Endothelial cell of umbilical vein (primary cell): ENCODE results near the gene FAM180B. TPM values are rescaled to one million over a fixed set of nuclear protein-coding genes. Genes with fewer than 3 reads are reported as not detected.

Experiments used
- BruUV-seq: library from RNA; stranded (reverse); fragments of 400-500 nt; replicated peaks from 2 replicates; lab custom pipeline; 2021; lab: Mats Ljungman, UMichigan
- CTCF ChIA-PET: fragments of 300-600, 350-600 bp; sonication (Branson Sonifier 250); formaldehyde crosslinking; loops from one replicate; lab custom pipeline; 2021; ENCODE audit warnings: antibody characterized with exemption, inconsistent platforms; lab: Charles Lee
- POLR2A ChIA-PET: fragments of 300-600, 350-600 bp; sonication (Branson Sonifier 250); formaldehyde crosslinking; loops from one replicate; lab custom pipeline; 2021; ENCODE audit warnings: antibody characterized with exemption, inconsistent platforms; lab: Charles Lee
- DNase-seq: peaks from one replicate; pipeline ENCODE4 v3.0.0-alpha.2; 2011; ENCODE audit warnings: low read depth, low spot score
- FAIRE-seq: peaks from 2 replicates; lab custom pipeline; 2011; peaks lifted over from hg19 to GRCh38; lab: Jason Lieb, UNC
- H2AFZ ChIP-seq: 2 replicates; pipeline ENCODE4 v1.6.0; 2012; ENCODE audit warnings: low read depth, low read length, control low read depth, inconsistent platforms
- H3K27ac ChIP-seq: 2 replicates; pipeline ENCODE4 v1.5.1; 2011; ENCODE audit warnings: low read depth, mild to moderate bottlenecking, control low read depth, low read length, moderate library complexity; ENCODE audit not compliant: insufficient read depth
- H3K27me3 ChIP-seq, 2 experiments: 2 replicates each; pipeline versions ENCODE4 v1.6.0 to v1.6.1; 2011; ENCODE audit warnings: low read length in 2 of 2, mixed read lengths in 1 of 2; ENCODE audit not compliant: control insufficient read depth in 2 of 2, insufficient read depth in 2 of 2
- H3K36me3 ChIP-seq, 2 experiments: 2 replicates in 1 of 2; 3 replicates in 1 of 2; pipeline ENCODE4 v1.5.1; 2011; ENCODE audit warnings: low read length in 2 of 2, mild to moderate bottlenecking in 1 of 2, moderate library complexity in 1 of 2; ENCODE audit not compliant: control insufficient read depth in 2 of 2, insufficient read depth in 2 of 2; ENCODE audit errors: extremely low read depth in 1 of 2
- H3K4me1 ChIP-seq: 3 replicates; pipeline ENCODE4 v1.5.1; 2011; ENCODE audit warnings: mild to moderate bottlenecking, low read length; ENCODE audit not compliant: control insufficient read depth, insufficient read depth; ENCODE audit errors: extremely low read depth
- H3K4me2 ChIP-seq: 2 replicates; pipeline ENCODE4 v1.6.1; 2011; ENCODE audit warnings: low read length, control low read depth, mixed read lengths; ENCODE audit not compliant: insufficient read depth
- H3K4me3 ChIP-seq, 3 experiments: fragments of 200-600 bp in 1 of 3; sonication (generic), shearing (Covaris generic) in 1 of 3; replicated peaks in 1 of 3; 2 replicates each; pipeline ENCODE4 v1.5.1; 2011 to 2016; ENCODE audit warnings: control low read depth in 3 of 3, low read length in 3 of 3, mild to moderate bottlenecking in 2 of 3, inconsistent platforms in 1 of 3, low read depth in 1 of 3, moderate library complexity in 1 of 3; ENCODE audit not compliant: insufficient read depth in 1 of 3
- H3K79me2 ChIP-seq: 2 replicates; pipeline ENCODE4 v1.6.0; 2012; ENCODE audit warnings: low read length, inconsistent platforms; ENCODE audit not compliant: control insufficient read depth, insufficient read depth
- H3K9ac ChIP-seq: replicated peaks from 2 replicates; pipeline ENCODE3; 2011; ENCODE audit warnings: low read length, control low read depth; ENCODE audit not compliant: insufficient read depth; ENCODE audit errors: extremely low read depth
- H3K9me1 ChIP-seq: replicated peaks from 3 replicates; pipeline ENCODE4 v1.6.0; 2011; ENCODE audit warnings: mild to moderate bottlenecking, low read length; ENCODE audit not compliant: control insufficient read depth, insufficient read depth; ENCODE audit errors: extremely low read depth
- H3K9me3 ChIP-seq: replicated peaks from 2 replicates; pipeline ENCODE4 v1.5.1; 2012; ENCODE audit warnings: low read length, inconsistent platforms; ENCODE audit not compliant: control insufficient read depth, insufficient read depth
- H4K20me1 ChIP-seq: replicated peaks from 2 replicates; pipeline ENCODE3; 2011; ENCODE audit warnings: mild to moderate bottlenecking, low read length; ENCODE audit not compliant: control insufficient read depth, insufficient read depth; ENCODE audit errors: extremely low read depth
- EZH2 ChIP-seq: IDR thresholded peaks from 2 replicates; pipeline ENCODE4 v1.6.1; 2012; ENCODE audit warnings: borderline replicate concordance, low read depth, mild to moderate bottlenecking, moderate library complexity, low read length, inconsistent platforms; ENCODE audit not compliant: severe bottlenecking
- FOS ChIP-seq: IDR thresholded peaks from 2 replicates; pipeline ENCODE4 v1.6.1; 2011; ENCODE audit warnings: mild to moderate bottlenecking, low read length, moderate library complexity, borderline replicate concordance; ENCODE audit not compliant: insufficient read depth
- GATA2 ChIP-seq: IDR thresholded peaks from 2 replicates; pipeline ENCODE4 v1.7.0; 2011; ENCODE audit warnings: low read depth, mild to moderate bottlenecking, moderate library complexity, mixed read lengths, low read length; ENCODE audit not compliant: insufficient read length, insufficient read depth
- JUN ChIP-seq: IDR thresholded peaks from 2 replicates; pipeline ENCODE4 v1.6.1; 2011; ENCODE audit warnings: borderline replicate concordance, low read depth; ENCODE audit not compliant: insufficient read length, insufficient read depth
- MYC ChIP-seq: IDR thresholded peaks from one replicate; pipeline ENCODE4 v1.6.1; 2011; ENCODE audit warnings: mild to moderate bottlenecking, low read depth, low read length
- POLR2A ChIP-seq: IDR thresholded peaks from 2 replicates; pipeline ENCODE4 v1.6.1; 2012; ENCODE audit warnings: low read depth, mild to moderate bottlenecking, control low read depth, low read length
- POLR2AphosphoS5 ChIP-seq: IDR thresholded peaks from 2 replicates; pipeline ENCODE4 v1.6.1; 2012; ENCODE audit warnings: low read depth, mild to moderate bottlenecking, control low read depth, low read length, moderate library complexity; ENCODE audit not compliant: insufficient read depth
- dilution Hi-C: fragments of 300-500 bp; cut with MboI; formaldehyde crosslinking; loops from one replicate; pipeline ENCODE4 v1.15.0; 2019; ENCODE audit warnings: low sequenced_read_pairs; ENCODE audit not compliant: extremely low pct_ligation_motif_present
- intact Hi-C: fragments of 100-400 bp; cut with micrococcal nuclease; formaldehyde crosslinking; loops from one replicate; pipeline ENCODE4 v1.10.0; 2022
- polyA plus RNA-seq, 4 experiments: library from polyadenylated mRNA; depleted of rRNA in 3 of 4; stranded (reverse) in 3 of 4; unstranded in 1 of 4; fragments of >200 nt; gene quantifications; 2 replicates each; pipeline versions ENCODE4 v1.2.1 to v1.2.3, GENCODE V29; 2011 to 2012; ENCODE audit warnings: missing spikeins in 1 of 4
- total RNA-seq: library from RNA; stranded (reverse); gene quantifications from 2 replicates; pipeline ENCODE4 v1.2.3, GENCODE V29; 2021
- TF ChIP-seq, protein P1 (sequence below), 2 donors: IDR thresholded peaks; 1 replicate in 1 of 2; 2 replicates in 1 of 2; pipeline ENCODE4 v1.5.1; 2011; ENCODE audit warnings: low read length in 2 of 2, mild to moderate bottlenecking in 2 of 2, moderate library complexity in 2 of 2, control low read depth in 1 of 2, inconsistent platforms in 1 of 2, low read depth in 1 of 2; ENCODE audit not compliant: insufficient read depth in 1 of 2; ENCODE audit errors: extremely low read depth in 1 of 2
- TF ChIP-seq, protein P2 (sequence below): IDR thresholded peaks from 2 replicates; pipeline ENCODE4 v1.6.1; 2011; ENCODE audit not compliant: insufficient read depth, insufficient read length

The FAM180B gene
- total and polyA plus RNA-seq, 2 donors (not counting 3 experiments of a cell fraction or from before 2014, with no cell fraction given), result not detected

GRCh38 chr11:47607380-47607779 lies 20.9 kb downstream of the FAM180B start:
- intact Hi-C loops, result no loop called here
- no peaks in the 10 kb centered on the region for H3K9me3 ChIP-seq
- no peak overlapping the region for H3K9ac ChIP-seq
- ChIA-PET CTCF (interaction anchor here (0.6 to 1.7 kb wide), 2 partner anchors 9 to 21 kb away, joined by 3 to 12 read pairs; no protein-coding TSS in a partner anchor), POLR2A (no interaction called here)
- no peak overlapping the region for H2AFZ ChIP-seq
- no peak overlapping the region for H3K4me2 ChIP-seq
- no peak overlapping the region for H3K4me3 ChIP-seq
- peak; percentile 34 for DNase-seq
- peaks cover 0 to 3% of the 10 kb centered on the region in 2 experiments for H3K27me3 ChIP-seq
- no peaks in the 10 kb centered on the region for H3K9me1 ChIP-seq
- dilution Hi-C loops, result no loop called here
- no peak for TF ChIP-seq POLR2A
- no peak for TF ChIP-seq MYC
- no peak for TF ChIP-seq JUN
- TF ChIP-seq POLR2AphosphoS5, result no peak
- TF ChIP-seq GATA2, result no peak
- no peak for TF ChIP-seq EZH2
- TF ChIP-seq, protein P1, sequence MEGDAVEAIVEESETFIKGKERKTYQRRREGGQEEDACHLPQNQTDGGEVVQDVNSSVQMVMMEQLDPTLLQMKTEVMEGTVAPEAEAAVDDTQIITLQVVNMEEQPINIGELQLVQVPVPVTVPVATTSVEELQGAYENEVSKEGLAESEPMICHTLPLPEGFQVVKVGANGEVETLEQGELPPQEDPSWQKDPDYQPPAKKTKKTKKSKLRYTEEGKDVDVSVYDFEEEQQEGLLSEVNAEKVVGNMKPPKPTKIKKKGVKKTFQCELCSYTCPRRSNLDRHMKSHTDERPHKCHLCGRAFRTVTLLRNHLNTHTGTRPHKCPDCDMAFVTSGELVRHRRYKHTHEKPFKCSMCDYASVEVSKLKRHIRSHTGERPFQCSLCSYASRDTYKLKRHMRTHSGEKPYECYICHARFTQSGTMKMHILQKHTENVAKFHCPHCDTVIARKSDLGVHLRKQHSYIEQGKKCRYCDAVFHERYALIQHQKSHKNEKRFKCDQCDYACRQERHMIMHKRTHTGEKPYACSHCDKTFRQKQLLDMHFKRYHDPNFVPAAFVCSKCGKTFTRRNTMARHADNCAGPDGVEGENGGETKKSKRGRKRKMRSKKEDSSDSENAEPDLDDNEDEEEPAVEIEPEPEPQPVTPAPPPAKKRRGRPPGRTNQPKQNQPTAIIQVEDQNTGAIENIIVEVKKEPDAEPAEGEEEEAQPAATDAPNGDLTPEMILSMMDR (IDR thresholded peaks at IDR 0.05; ENCODE audit: extremely low read depth in 1 of 2, insufficient read depth in 1 of 2, low read depth in 1 of 2, low read length in 2 of 2), result no peak
- TF ChIP-seq, protein P2, sequence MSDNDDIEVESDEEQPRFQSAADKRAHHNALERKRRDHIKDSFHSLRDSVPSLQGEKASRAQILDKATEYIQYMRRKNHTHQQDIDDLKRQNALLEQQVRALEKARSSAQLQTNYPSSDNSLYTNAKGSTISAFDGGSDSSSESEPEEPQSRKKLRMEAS, result no peak
- no peak for TF ChIP-seq FOS
- BruUV-seq, result no TSS peak
- no peaks in the 10 kb centered on the region for H4K20me1 ChIP-seq
- FAIRE-seq, result no peak
- H3K4me1 ChIP-seq, result no peaks in the 10 kb centered on the region
- H3K36me3 ChIP-seq, result no peaks in the 10 kb centered on the region
- no peaks in the 10 kb centered on the region for H3K79me2 ChIP-seq
- no peak overlapping the region for H3K27ac ChIP-seq
